ENCODE results near the gene SIN3B.

DNA sequence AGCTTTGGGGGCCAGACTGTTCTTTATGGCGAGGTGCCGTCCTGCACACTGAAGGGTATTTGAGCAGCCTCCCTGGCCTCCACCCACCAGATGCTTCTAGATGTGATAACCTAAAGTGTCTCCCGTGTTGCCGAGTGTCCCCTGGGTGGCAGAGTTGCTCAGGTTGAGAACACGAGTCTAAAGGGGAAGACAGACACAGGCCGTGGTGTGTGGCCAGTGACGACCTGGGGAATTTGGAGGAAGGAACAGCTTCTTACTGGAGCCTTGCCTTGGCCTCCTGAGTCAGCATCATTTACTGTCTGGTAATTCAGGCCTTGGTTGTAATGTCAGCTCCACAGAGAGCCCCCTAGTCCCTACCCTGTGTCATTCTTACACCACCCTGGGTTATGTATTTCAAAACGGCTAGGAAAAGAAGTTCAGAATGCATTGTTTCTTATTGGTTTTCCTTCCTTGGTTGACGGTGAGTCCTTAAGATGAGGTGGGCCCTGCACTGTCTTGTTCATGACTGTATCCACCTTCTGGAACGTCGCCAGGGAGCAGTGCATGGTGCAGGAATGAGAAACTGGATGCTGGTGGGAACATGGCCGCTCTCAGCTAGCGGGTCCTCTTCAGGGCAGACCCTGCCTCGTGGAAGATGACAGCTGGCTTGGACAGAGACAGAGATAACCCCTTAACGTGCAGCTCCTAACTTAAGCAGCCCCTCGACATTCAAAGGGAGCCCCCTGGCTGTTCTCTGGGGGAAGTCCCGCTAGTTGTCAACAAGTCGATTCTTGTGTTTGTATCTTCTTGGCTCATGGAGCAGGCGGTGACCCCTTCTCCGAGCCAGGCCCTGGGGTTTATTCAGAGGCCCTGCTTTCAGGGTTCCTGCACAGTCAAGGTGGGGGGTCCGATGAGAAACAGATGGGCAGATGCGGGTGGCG is 7.2 kb downstream of the SIN3B start:
- TF ChIP-seq CTCF (conservative IDR thresholded peaks at IDR 0.05; ENCODE audit: low read length) (peak; percentile 49), EZH2phosphoT487 (IDR thresholded peaks at IDR 0.05; ENCODE audit: borderline replicate concordance) (no peak)

Measured in Loucy (cell line).